RWPE2 (cell line): ENCODE data around the gene KCTD13.
"Not testable (repeated sequence)": the region's sequence is repeated elsewhere in the genome, so short reads cannot be mapped to it uniquely, and the experiment has no call there.

Source experiments
- ATAC-seq: fragments of 200-7000 bp; cut with Tn5 transposase; 3 replicates; pipeline ENCODE4 v1.9.1; 2021; ENCODE audit warnings: low read depth
- DNase-seq: peaks from one replicate; pipeline ENCODE4 v3.0.0-alpha.2; 2020; ENCODE audit warnings: low spot score
- H3K27ac ChIP-seq: fragments of 450-650 bp; 2 replicates; pipeline ENCODE4 v1.5.1; 2017; ENCODE audit warnings: mild to moderate bottlenecking; ENCODE audit not compliant: poor library complexity, severe bottlenecking
- H3K27me3 ChIP-seq: fragments of 250-450 bp; sonication (Bioruptor Pico); 2 replicates; pipeline ENCODE4 v1.5.1; 2021; ENCODE audit warnings: mild to moderate bottlenecking, moderate library complexity; ENCODE audit not compliant: insufficient read depth, poor library complexity, severe bottlenecking
- H3K36me3 ChIP-seq: fragments of 250-450 bp; sonication (Bioruptor Pico); 2 replicates; pipeline ENCODE4 v1.5.1; 2020; ENCODE audit warnings: low read depth, mild to moderate bottlenecking, moderate library complexity
- H3K4me1 ChIP-seq: fragments of 250-450 bp; sonication (Bioruptor Pico); 2 replicates; pipeline ENCODE4 v1.5.1; 2021; ENCODE audit warnings: mild to moderate bottlenecking, moderate library complexity; ENCODE audit not compliant: insufficient read depth, poor library complexity, severe bottlenecking
- H3K4me3 ChIP-seq: fragments of 250-450 bp; sonication (Bioruptor Pico); 2 replicates; pipeline ENCODE4 v1.5.1; 2021; ENCODE audit warnings: mild to moderate bottlenecking, moderate library complexity; ENCODE audit not compliant: severe bottlenecking
- H3K9me3 ChIP-seq: fragments of 250-450 bp; sonication (Bioruptor Pico); 2 replicates; pipeline ENCODE4 v1.5.1; 2021; ENCODE audit warnings: mild to moderate bottlenecking, moderate library complexity; ENCODE audit not compliant: severe bottlenecking
- TF ChIP-seq, protein P1 (sequence below): fragments of 450-650 bp; IDR thresholded peaks from one replicate; pipeline ENCODE4 v1.5.1; 2017; ENCODE audit warnings: mild to moderate bottlenecking, moderate library complexity; ENCODE audit not compliant: poor library complexity, severe bottlenecking

The KCTD13 gene

DNA sequence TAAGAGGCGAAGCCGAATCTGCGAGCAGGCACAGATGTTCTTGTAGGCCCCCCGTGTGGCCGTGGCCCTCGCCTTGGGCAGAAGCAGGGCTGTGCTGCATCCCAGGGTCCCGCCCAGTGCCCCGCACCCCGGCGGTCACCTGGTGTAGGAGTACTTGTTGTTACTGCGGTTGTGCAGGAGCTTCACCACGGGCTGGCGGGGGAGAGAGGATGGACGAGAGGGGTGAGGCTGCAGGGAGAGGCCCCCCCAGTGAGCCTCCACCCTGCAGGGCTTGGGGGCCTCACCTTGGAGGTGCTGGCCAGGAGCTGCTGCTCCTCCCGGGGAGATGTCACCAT lies 14.4 kb downstream of the KCTD13 start:
- Histone ChIP-seq H3K27me3 (no peaks in the 10 kb centered on the region), H3K4me3 (no peak overlapping the region), H3K9me3 (no peaks in the 10 kb centered on the region), H3K36me3 (no peaks in the 10 kb centered on the region; the same call in 1 of the 2 replicates), H3K4me1 (no peaks in the 10 kb centered on the region), H3K27ac (no peak overlapping the region)
- no peak for DNase-seq
- no peak; the same call in 2 of the 3 replicates for ATAC-seq
- TF ChIP-seq, protein P1, sequence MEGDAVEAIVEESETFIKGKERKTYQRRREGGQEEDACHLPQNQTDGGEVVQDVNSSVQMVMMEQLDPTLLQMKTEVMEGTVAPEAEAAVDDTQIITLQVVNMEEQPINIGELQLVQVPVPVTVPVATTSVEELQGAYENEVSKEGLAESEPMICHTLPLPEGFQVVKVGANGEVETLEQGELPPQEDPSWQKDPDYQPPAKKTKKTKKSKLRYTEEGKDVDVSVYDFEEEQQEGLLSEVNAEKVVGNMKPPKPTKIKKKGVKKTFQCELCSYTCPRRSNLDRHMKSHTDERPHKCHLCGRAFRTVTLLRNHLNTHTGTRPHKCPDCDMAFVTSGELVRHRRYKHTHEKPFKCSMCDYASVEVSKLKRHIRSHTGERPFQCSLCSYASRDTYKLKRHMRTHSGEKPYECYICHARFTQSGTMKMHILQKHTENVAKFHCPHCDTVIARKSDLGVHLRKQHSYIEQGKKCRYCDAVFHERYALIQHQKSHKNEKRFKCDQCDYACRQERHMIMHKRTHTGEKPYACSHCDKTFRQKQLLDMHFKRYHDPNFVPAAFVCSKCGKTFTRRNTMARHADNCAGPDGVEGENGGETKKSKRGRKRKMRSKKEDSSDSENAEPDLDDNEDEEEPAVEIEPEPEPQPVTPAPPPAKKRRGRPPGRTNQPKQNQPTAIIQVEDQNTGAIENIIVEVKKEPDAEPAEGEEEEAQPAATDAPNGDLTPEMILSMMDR: no peak

DNA sequence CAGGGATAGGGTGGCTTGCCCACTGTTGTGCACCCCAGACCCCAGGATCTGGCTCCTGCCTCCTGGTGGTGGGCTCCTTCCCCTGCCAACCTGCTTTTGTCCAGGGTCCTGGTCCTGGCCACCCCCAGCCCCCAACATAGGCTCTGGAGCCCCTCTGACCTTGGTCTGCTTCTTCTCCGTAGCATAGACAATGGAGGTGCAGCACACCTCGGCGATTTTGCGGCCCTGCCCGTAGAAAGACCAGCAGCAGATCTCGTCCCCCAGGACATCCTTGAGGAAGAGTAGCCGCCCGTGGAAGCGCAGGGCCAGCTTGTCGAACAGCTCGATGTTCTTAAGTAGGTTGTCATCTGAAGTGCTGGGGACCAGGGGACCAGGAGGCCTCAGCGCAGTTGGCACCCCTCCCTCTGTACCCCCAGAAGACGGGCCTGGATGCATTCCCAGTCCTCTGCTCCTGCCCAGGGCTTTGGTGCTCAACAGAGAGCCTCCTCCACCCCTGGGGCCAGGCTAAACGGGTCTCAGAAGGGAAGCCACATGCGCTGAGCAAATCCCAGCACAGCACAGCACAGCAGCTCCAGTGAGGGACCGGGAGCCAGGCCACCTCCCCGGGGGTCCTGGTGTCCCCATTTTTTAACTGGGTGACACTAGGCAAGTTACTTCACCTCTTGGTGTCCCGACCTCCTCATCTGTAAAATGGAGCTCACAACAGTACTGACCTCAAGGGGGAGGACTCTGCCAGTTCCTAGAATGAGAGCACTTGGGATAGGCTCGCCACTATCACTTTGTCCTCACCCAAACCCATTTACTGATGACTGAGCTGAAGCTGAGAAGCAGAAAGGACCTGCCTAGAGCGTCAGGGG lies 15.0 kb downstream of the KCTD13 start:
- no peaks in the 10 kb centered on the region for H3K27me3 ChIP-seq
- TF ChIP-seq, protein P1: no peak
- no peaks in the 10 kb centered on the region for H3K4me1 ChIP-seq
- H3K4me3 ChIP-seq: no peak overlapping the region
- ATAC-seq (0 out of 3 replicates have a peak, but pooled peaks have one; percentile 6), DNase-seq (no peak)
- no peaks in the 10 kb centered on the region for H3K36me3 ChIP-seq
- H3K9me3 ChIP-seq: no peaks in the 10 kb centered on the region
- H3K27ac ChIP-seq: no peak overlapping the region

DNA sequence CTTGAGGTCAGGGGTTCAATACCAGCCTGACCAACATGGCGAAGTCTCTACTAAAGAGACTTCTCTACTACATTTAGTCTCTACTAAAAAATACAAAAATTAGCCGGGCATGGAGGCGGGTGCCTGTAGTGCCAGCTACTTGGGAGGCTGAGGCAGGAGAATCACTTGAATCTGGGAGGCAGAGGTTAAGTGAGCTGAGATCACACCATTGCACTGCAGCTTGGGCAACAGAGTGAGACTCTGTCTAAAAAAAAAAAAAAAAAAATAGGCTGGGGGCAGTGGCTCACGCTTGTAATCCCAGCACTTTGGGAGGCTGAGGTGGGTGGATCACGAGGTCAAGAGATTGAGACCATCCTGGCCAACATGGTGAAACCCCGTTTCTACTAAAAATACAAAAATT lies 16.2 kb downstream of the KCTD13 start:
- not testable (repeated sequence) for H3K9me3 ChIP-seq, ATAC-seq, H3K4me1 ChIP-seq, H3K27ac ChIP-seq, DNase-seq, H3K36me3 ChIP-seq, H3K4me3 ChIP-seq, H3K27me3 ChIP-seq

DNA sequence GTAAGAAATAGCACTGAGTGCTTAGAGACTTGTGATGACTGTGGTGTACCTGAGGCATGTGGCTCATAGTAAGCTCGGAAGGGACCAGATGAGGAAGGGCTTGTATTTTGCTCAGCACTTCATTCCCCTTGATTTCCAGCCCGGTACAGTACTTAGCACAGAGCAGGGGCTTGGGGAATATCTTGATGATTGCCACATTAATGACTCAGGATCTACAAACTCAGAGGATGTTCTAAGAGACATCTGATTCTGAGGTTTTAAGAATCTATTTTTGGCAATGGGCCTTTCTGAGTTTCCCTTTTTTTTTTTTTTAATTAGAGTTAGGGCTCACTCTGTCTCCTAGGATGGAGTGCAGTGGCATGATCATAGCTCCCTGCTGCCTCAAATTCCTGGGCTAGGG lies 16.6 kb downstream of the KCTD13 start:
- DNase-seq: no peak
- Histone ChIP-seq H3K36me3 (no peaks in the 10 kb centered on the region), H3K27ac (no peak overlapping the region)

DNA sequence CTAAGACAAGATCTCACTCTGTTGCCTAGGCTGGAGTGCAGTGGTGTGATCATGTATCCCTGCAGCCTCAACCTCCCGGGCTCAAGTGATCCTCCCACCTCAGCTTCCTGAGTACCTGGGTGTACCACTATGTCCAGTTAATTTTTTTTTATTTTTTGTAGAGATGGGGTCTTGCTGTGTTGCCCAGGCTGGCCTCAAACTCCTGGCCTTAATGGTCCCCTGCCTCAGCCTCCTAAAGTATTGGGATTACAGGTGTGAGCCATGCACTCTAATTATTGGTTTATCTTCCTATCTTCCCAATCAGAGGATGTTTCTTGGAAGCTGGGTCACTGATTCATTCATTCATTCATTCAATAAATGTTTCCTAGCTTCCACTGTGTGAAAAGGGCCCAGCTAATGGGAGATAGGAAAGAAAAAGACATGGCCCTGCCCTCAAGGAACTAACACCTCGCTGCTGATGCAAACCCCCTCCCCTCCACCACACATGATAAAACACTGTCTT lies 17.3 kb downstream of the KCTD13 start:
- Histone ChIP-seq H3K9me3 (no peaks in the 10 kb centered on the region), H3K27ac (no peak overlapping the region), H3K27me3 (no peaks in the 10 kb centered on the region), H3K4me1 (no peaks in the 10 kb centered on the region), H3K36me3 (no peaks in the 10 kb centered on the region), H3K4me3 (no peak overlapping the region)
- no peak for DNase-seq
- ATAC-seq: no peak
- TF ChIP-seq, protein P1: no peak

More for the DNA sequence above, 16.6 kb downstream of the KCTD13 start:
- TF ChIP-seq, protein P1: no peak
- H3K9me3 ChIP-seq: no peaks in the 10 kb centered on the region
- H3K4me3 ChIP-seq: no peak overlapping the region
- no peaks in the 10 kb centered on the region for H3K27me3 ChIP-seq
- H3K4me1 ChIP-seq: no peaks in the 10 kb centered on the region
- 0 out of 3 replicates have a peak, but pooled peaks have one; percentile 13 for ATAC-seq
